Muscle of back (tissue), 13 donors: ENCODE results near the gene VMA21. TPM values are rescaled to one million over a fixed set of nuclear protein-coding genes. Genes with fewer than 3 reads are reported as not detected.

Experiments used
- DNase-seq, 3 donors: peaks; one replicate each; pipeline versions ENCODE4 v3.0.0 to v3.0.0-alpha.2; 2013
- long read RNA-seq, 9 donors: transcript quantifications; one replicate each; lab custom pipeline, GENCODE V29; 2026
- polyA plus RNA-seq, 10 donors: library from polyadenylated mRNA; unstranded; fragments of 120-200 nt; gene quantifications; one replicate each; pipeline ENCODE4 v1.2.1, GENCODE V29; 2013; ENCODE audit not compliant: insufficient read length in 10 of 10

Gene VMA21
- 10 to 100 TPM; 13.7 to 23.0 (median 17.6) TPM for polyA plus RNA-seq
- long read RNA-seq, donor 1, full-length matches to known transcripts, result 21 of 21 reads
- long read RNA-seq, donor 1, partial matches to known transcripts, result 0 of 21 reads
- long read RNA-seq, donor 1, other reads (novel, unspliced or antisense), result 0 of 21 reads
- long read RNA-seq, donor 2, full-length matches to known transcripts, result 25 of 25 reads
- long read RNA-seq, donor 2, partial matches to known transcripts, result 0 of 25 reads
- long read RNA-seq, donor 2, other reads (novel, unspliced or antisense), result 0 of 25 reads
- long read RNA-seq, donor 3, result 0 reads
- long read RNA-seq, donor 4, full-length matches to known transcripts, result 16 of 16 reads
- long read RNA-seq, donor 4, partial matches to known transcripts, result 0 of 16 reads
- long read RNA-seq, donor 4, other reads (novel, unspliced or antisense), result 0 of 16 reads
- long read RNA-seq, donor 5, full-length matches to known transcripts, result 39 of 39 reads
- long read RNA-seq, donor 5, partial matches to known transcripts, result 0 of 39 reads
- long read RNA-seq, donor 5, other reads (novel, unspliced or antisense), result 0 of 39 reads
- long read RNA-seq, donor 6, full-length matches to known transcripts, result 34 of 34 reads
- long read RNA-seq, donor 6, partial matches to known transcripts, result 0 of 34 reads
- long read RNA-seq, donor 6, other reads (novel, unspliced or antisense), result 0 of 34 reads
- long read RNA-seq, donor 7, full-length matches to known transcripts, result 16 of 16 reads
- long read RNA-seq, donor 7, partial matches to known transcripts, result 0 of 16 reads
- long read RNA-seq, donor 7, other reads (novel, unspliced or antisense), result 0 of 16 reads
- long read RNA-seq, donor 8, full-length matches to known transcripts, result 14 of 14 reads
- long read RNA-seq, donor 8, partial matches to known transcripts, result 0 of 14 reads
- long read RNA-seq, donor 8, other reads (novel, unspliced or antisense), result 0 of 14 reads
- long read RNA-seq, donor 9, full-length matches to known transcripts, result 4 of 4 reads
- long read RNA-seq, donor 9, partial matches to known transcripts, result 0 of 4 reads
- long read RNA-seq, donor 9, other reads (novel, unspliced or antisense), result 0 of 4 reads

- peak; percentile 81 to 93 (median 88) for DNase-seq
Measured at GRCh38 chrX:151396825-151397740, at the start of gene VMA21. Gene VMA21, plus strand, starts transcription at chrX:151397206. Its CDS starts 103 bp downstream, at chrX:151397309.

GRCh38 chrX:151359341-151359740 is 37.7 kb upstream of the VMA21 start:
- DNase-seq, result no peak

- peak in 1 of 3 donors; percentile 28 for DNase-seq
Measured at GRCh38 chrX:151359931-151360871, 36.8 kb upstream of the VMA21 start.

GRCh38 chrX:151363316-151363715 is 33.7 kb upstream of the VMA21 start:
- no peak for DNase-seq

DNA sequence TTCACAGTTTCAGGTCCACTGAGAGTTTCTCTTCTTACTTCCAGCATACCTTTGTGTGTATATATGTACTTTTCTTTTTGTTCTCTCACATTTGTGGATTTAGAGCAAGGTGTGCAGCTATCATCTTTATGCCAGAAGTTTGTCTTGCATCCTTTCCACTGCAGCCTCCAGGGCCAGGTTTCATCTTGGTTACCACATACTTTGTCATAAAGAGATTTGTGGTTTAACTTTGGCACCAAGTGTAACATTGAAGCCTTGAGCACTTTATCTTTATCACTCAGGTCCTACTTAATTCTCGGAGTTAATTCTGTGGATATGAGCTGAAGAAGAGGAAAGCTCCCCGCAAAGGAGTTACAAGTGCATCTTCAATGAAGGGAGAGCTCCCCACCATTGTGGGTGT is 31.4 kb upstream of the VMA21 start:
- DNase-seq, result no peak

DNA sequence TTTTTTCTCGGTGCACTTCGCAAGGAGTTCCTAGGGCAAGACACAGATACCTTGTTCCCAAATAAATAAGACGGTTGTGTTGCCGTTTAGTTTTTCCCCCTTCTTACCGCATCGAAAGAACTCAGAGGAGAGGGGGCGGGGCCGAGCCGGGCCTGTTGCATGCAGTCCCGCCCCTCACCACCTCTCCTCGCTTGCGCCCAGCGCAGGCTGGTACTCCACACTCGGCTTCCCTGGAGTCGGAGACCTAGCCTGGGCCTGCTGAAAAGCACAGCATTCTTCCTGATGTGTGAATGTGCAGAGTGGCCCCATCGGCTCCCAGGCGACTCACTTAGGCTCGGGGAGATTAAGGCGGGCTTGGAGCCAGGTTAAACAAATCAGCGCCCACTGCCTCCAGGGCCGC is 26.1 kb upstream of the VMA21 start:
- no peak for DNase-seq

DNA sequence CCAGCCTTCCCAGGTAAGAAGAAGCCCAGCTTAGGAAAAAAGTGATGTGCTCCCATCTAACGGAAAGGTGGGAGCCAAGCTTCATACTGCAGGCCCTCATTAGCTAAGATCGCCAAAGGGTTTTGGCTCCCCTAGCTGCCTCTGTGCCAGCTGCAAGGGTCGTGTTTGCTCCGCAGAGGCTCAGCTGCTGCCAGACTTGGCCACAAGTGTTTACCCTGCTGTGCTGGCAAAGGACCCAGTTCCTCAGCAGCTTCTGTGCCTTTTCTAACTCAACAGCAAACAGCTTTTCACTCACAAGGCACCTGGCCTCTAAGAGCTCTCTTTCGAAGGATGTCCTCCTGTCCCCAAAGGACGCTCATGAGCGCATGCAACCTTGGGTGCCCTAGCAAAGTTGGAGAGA is 12.2 kb upstream of the VMA21 start:
- peak in 2 of 3 donors; percentile 28 to 35 for DNase-seq

DNA sequence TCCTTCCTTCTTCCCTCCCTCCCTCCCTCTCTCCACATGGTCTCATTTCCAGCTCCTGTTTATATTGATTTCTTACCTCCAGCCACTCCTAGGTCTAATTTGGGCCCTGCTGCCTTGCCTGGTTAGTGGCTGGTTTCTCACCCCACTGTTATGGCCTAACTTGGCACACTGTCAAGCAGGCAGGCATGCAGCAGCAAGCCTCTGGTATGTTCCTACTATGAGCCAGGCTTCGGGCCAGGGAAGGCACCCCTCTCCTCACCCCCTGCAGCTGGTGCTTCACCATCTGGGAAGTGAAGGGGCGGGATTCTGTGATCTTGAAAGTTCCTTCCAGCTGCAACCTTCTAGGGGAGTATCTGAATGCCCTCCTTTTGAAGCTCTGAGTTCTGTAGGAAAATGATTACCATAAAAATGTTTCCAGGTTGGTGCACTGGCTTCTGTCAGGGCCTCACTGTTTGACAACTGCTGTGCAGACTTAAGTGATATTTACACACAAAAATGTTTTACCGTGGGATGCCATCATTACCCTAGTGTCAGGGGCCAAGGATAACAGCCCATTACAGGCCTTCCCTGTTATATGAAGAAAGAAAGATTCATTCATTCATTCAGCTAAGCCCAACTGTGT is 10.1 kb upstream of the VMA21 start:
- DNase-seq, result peak in 1 of 3 donors; percentile 26

- no peak for DNase-seq
Measured at GRCh38 chrX:151391722-151392121, 5.3 kb upstream of the VMA21 start.

- DNase-seq, result no peak
Measured at GRCh38 chrX:151393514-151393913, 3.5 kb upstream of the VMA21 start.

DNA sequence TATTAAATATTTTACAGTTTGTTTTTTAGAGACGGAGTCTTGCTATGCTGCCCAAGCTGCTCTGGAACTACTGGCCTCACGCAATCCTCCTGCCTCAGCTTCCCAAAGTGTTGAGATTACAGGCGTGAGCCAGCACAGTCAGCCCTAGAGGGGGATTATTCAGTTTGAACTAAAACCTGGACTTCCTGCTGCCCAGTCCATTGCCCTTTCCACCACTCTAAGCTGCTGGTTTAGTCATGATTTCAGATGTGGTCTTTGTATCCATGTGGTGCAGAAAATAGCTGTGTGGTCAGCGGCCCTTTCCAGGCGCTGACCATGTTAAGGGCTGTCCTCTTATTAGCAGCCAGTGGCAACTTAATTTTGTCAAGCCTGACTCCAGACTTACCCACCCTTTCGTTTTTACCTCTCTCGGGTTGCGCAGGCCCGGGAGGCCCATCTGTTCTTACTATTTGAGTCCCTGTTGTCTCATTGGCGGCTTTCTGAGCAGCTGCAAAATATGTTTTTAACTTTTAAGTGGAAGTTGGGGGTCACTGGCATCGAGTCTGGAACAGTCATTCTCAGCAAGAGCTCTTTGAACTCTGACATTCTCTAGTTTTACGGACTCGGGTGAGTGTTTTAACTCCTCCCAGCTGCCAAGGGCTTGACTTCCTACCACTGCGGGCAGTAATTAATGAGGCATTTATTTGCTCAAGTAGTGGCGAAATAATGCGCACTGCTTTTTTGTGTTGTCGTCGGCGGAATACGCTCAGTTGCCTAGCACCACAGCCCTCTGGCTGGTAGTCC is 773 bp upstream of the VMA21 start:
- DNase-seq, result peak in 1 of 3 donors; percentile 42

DNA sequence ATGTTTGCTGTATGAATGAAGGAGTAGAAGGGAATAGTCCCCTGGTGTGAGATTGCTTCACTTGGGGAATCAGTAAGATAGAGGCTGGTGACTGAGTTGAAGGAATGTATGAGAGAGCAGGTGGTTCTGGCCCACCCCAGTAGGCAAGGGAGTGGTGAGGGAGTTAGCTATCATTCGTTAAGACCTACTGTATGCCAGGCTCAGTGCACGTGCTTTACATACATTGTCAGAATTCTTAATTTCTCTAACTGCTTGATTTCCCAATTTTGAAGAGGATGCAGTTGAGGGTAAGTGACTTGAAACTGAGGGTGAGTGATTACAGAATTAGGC is 700 bp downstream of the VMA21 start:
- peak in 1 of 3 donors; percentile 1 for DNase-seq

- no peak for DNase-seq
Measured at GRCh38 chrX:151398346-151398745, 1.3 kb downstream of the VMA21 start.

- peak in 1 of 3 donors; percentile 6 for DNase-seq
Measured at GRCh38 chrX:151402719-151403390, 5.8 kb downstream of the VMA21 start.

GRCh38 chrX:151416579-151416978 is 19.6 kb downstream of the VMA21 start:
- DNase-seq, result no peak

- no peak for DNase-seq
Measured at GRCh38 chrX:151419782-151420181, 22.8 kb downstream of the VMA21 start.

GRCh38 chrX:151424505-151424904 is 27.5 kb downstream of the VMA21 start:
- DNase-seq, result no peak

DNA sequence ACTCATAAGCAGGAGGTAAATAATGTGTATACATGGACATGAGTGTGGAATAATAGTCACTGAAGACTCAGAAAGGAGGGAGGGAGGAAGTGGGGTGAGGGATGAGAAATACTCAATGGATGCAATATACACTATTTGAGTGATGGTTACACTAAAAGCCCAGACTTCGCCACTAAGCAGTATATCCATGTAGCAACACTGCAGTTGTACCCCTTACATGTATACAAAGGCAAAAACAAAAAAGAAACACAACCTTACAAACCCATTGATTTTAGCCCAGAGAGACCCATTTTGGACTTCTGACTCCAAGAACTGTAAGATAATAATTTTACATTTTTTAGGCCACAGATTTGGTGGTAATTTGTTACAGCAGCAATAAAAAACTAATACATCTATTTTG is 51.5 kb downstream of the VMA21 start:
- DNase-seq, result no peak
